ENCODE data around the gene ZSWIM7. TPM values are rescaled to one million over a fixed set of nuclear protein-coding genes. Genes with fewer than 3 reads are reported as not detected.

The ZSWIM7 gene
- total and polyA plus RNA-seq, 8 donors = 4.5 to 43.5 (median 20.0) TPM; not detected in 1

- no peaks in the 10 kb centered on the region for H3K4me1 ChIP-seq
- H3K36me3 ChIP-seq = no peaks in the 10 kb centered on the region
- no peak overlapping the region for H3K27ac ChIP-seq
- intact Hi-C loops (cut with DNase I; ENCODE audit: low total_unique reads) = no loop called here
- no peaks in the 10 kb centered on the region for H3K9me3 ChIP-seq
- no peak for TF ChIP-seq CTCF (IDR thresholded peaks at IDR 0.05)
- TF ChIP-seq POLR2A (IDR thresholded peaks at IDR 0.05) = no peak
- no peak for TF ChIP-seq EP300 (IDR thresholded peaks at IDR 0.05)
- no peak for TF ChIP-seq POLR2AphosphoS5 (IDR thresholded peaks at IDR 0.05)
- no peak for DNase-seq
- no peak overlapping the region for H3K4me3 ChIP-seq
- WGBS, 5 donors = 92 to 96% (median 95%) methylated on average over 5 of the region's 5 CpGs
- H3K27me3 ChIP-seq = no peaks in the 10 kb centered on the region
These were observed 64.6 kb downstream of the ZSWIM7 start for GRCh38 chr17:15934866-15935265.

GRCh38 chr17:15931394-15931793, 68.1 kb downstream of the ZSWIM7 start:
- no peak overlapping the region for H3K4me3 ChIP-seq
- H3K36me3 ChIP-seq = no peaks in the 10 kb centered on the region
- intact Hi-C loops (cut with DNase I; ENCODE audit: low total_unique reads) = no loop called here
- H3K27ac ChIP-seq = no peak overlapping the region
- peaks cover 0 to 6% (median 2%) of the 10 kb centered on the region in 4 donors for H3K4me1 ChIP-seq
- no peak for DNase-seq
- H3K9me3 ChIP-seq = no peaks in the 10 kb centered on the region
- H3K27me3 ChIP-seq = peaks cover 0 to 12% (median 4%) of the 10 kb centered on the region in 3 donors
- TF ChIP-seq POLR2A (IDR thresholded peaks at IDR 0.05) (no peak), CTCF (IDR thresholded peaks at IDR 0.05) (no peak), POLR2AphosphoS5 (IDR thresholded peaks at IDR 0.05) (no peak), EP300 (IDR thresholded peaks at IDR 0.05) (no peak)

GRCh38 chr17:15930426-15930825, 69.1 kb downstream of the ZSWIM7 start:
- no peak for DNase-seq
- Histone ChIP-seq H3K4me1 (peaks cover 0 to 14% (median 3%) of the 10 kb centered on the region in 4 donors), H3K36me3 (no peaks in the 10 kb centered on the region), H3K9me3 (no peaks in the 10 kb centered on the region), H3K27ac (no peak overlapping the region), H3K27me3 (peaks cover 0 to 14% (median 4%) of the 10 kb centered on the region in 3 donors), H3K4me3 (no peak overlapping the region)
- intact Hi-C loops (cut with DNase I; ENCODE audit: low total_unique reads) = no loop called here
- TF ChIP-seq EP300 (IDR thresholded peaks at IDR 0.05) (no peak), POLR2AphosphoS5 (IDR thresholded peaks at IDR 0.05) (peak in 1 of 3 donors; percentile 17)
- 61 to 76% (median 74%) methylated on average over 6 of the region's 6 CpGs for WGBS, 5 donors

GRCh38 chr17:15929941-15930340, 69.6 kb downstream of the ZSWIM7 start:
- Histone ChIP-seq H3K27ac (no peak overlapping the region), H3K9me3 (no peaks in the 10 kb centered on the region), H3K27me3 (peaks cover 0 to 14% (median 4%) of the 10 kb centered on the region in 3 donors), H3K4me3 (no peak overlapping the region), H3K36me3 (no peaks in the 10 kb centered on the region), H3K4me1 (peaks cover 0 to 15% (median 3%) of the 10 kb centered on the region in 4 donors)
- intact Hi-C loops (cut with DNase I; ENCODE audit: low total_unique reads) = no loop called here
- WGBS, 5 donors = 60 to 71% (median 64%) methylated on average over 4 of the region's 4 CpGs
- DNase-seq = no peak
- TF ChIP-seq POLR2A (IDR thresholded peaks at IDR 0.05) = no peak

- no peak overlapping the region for H3K27ac ChIP-seq
- no peak overlapping the region for H3K4me3 ChIP-seq
- peaks cover 0 to 14% (median 4%) of the 10 kb centered on the region in 3 donors for H3K27me3 ChIP-seq
- no peak for DNase-seq
- H3K9me3 ChIP-seq = no peaks in the 10 kb centered on the region
- intact Hi-C loops (cut with DNase I; ENCODE audit: low total_unique reads) = no loop called here
- no peaks in the 10 kb centered on the region for H3K36me3 ChIP-seq
- TF ChIP-seq POLR2A (IDR thresholded peaks at IDR 0.05) = no peak
- no peak for TF ChIP-seq CTCF (IDR thresholded peaks at IDR 0.05)
- TF ChIP-seq POLR2AphosphoS5 (IDR thresholded peaks at IDR 0.05) = no peak
- TF ChIP-seq EP300 (IDR thresholded peaks at IDR 0.05) = no peak
- peaks cover 0 to 15% (median 3%) of the 10 kb centered on the region in 4 donors for H3K4me1 ChIP-seq
- WGBS, 5 donors = 43 to 61% (median 53%) methylated on average over 9 of the region's 9 CpGs
These were observed 71.2 kb downstream of the ZSWIM7 start for GRCh38 chr17:15928286-15928785.

Other genes starting within 250 kb of the ZSWIM7 start
- gene ADORA2B, start 54.6 kb downstream of the ZSWIM7 start, total RNA-seq = 10 to 100 TPM in 1 of 5 donors, 1 to 10 TPM in 1, under 1 TPM in 1, not detected in 2; 0.72 to 18.8 (median 3.5) TPM
- gene ADORA2B, start 54.6 kb downstream of the ZSWIM7 start, polyA plus RNA-seq = 1 to 10 TPM in 1 of 3 donors, under 1 TPM in 2; 0.25 to 6.3 (median 0.61) TPM
- 1,000 to 10,000 TPM in 1 of 5 donors, 10 to 100 TPM in 4; 44.6 to 1,106 (median 63.6) TPM for gene TTC19, start 120 bp upstream of the ZSWIM7 start, total RNA-seq
- gene TTC19, start 120 bp upstream of the ZSWIM7 start, polyA plus RNA-seq = 10 to 100 TPM; 12.6 to 16.2 (median 14.1) TPM
- 100 to 1,000 TPM; 226 to 444 (median 280) TPM for gene NCOR1, start 215.8 kb upstream of the ZSWIM7 start, total RNA-seq
- gene NCOR1, start 215.8 kb upstream of the ZSWIM7 start, polyA plus RNA-seq = 100 to 1,000 TPM in 1 of 3 donors, 10 to 100 TPM in 2; 28.7 to 357 (median 80.1) TPM
- 10 to 100 TPM; 32.4 to 72.3 (median 65.3) TPM for gene PIGL, start 217.5 kb upstream of the ZSWIM7 start, total RNA-seq
- 10 to 100 TPM in 2 of 3 donors, 1 to 10 TPM in 1; 5.8 to 17.1 (median 10.4) TPM for gene PIGL, start 217.5 kb upstream of the ZSWIM7 start, polyA plus RNA-seq

All from stomach (tissue), 9 donors.